G401 (cell line): ENCODE data around the gene CAVIN1. TPM values are rescaled to one million over a fixed set of nuclear protein-coding genes. Genes with fewer than 3 reads are reported as not detected.
"Not testable (repeated sequence)": the region's sequence is repeated elsewhere in the genome, so short reads cannot be mapped to it uniquely, and the experiment has no call there.

Source experiments
- DNase-seq: peaks from one replicate; pipeline ENCODE4 v3.0.0-alpha.2; 2015; ENCODE audit warnings: low spot score
- in situ Hi-C: cut with HindIII; loops from 2 replicates; pipeline ENCODE4 v1.10.0; 2016; ENCODE audit warnings: low sequenced_read_pairs, mixed read lengths
- total RNA-seq: library from RNA; depleted of rRNA; stranded (reverse); fragments of >200 nt; shearing (Covaris generic); gene quantifications from 2 replicates; pipeline ENCODE4 v1.2.3, GENCODE V29; 2014; rRNA removed

Gene CAVIN1
- total RNA-seq, 1 experiment from 2014 or later = 829 TPM

DNA sequence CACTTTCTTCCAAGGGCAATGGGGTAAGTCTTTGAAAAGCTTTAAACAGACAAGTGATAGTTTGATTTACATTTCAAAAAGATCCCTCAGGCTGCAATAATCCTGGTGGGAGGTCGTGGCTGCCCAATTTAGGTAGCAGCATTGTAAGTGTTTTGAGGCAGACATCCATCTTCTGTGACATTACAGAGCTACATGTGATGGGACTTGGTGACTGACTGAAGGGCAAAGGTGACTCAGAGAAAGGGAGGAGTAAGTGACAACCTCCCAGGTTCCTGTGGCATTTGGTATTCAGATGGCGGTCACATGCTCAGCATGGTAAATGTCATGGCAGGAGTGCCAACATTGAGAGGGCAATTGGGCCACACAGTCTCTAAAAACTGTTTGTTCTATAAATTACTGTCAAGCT lies 61.3 kb downstream of the CAVIN1 start:
- in situ Hi-C loops = no loop called here
- DNase-seq = peak; percentile 44

DNA sequence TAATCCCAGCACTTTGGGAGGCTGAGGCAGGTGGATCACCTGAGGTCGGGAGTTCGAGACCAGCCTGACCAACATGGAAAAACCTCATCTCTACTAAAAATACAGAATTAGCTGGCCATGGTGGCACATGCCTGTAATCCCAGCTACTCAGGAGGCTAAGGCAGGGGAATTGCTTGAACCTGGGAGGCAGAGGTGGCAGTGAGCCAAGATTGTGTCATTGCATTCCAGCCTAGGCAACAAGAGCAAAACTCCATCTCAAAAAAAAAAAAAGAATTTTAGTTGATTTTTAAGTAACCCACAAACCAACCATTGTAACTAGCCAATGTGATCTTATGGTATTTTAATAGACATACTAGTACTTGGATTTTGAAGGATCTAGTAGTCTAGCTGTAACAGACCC lies 62.7 kb downstream of the CAVIN1 start:
- in situ Hi-C loops, DNase-seq: not testable (repeated sequence)

GRCh38 chr17:42359133-42359532 lies 63.9 kb downstream of the CAVIN1 start:
- DNase-seq = no peak
- in situ Hi-C loops = no loop called here

GRCh38 chr17:42358434-42358833 lies 64.6 kb downstream of the CAVIN1 start:
- no peak for DNase-seq
- in situ Hi-C loops = no loop called here

- in situ Hi-C loops = no loop called here
- no peak for DNase-seq
These were observed 67.9 kb downstream of the CAVIN1 start for GRCh38 chr17:42354956-42355843.

Other genes with a start within 250 kb of the CAVIN1 start
- gene KCNH4, start 242.1 kb downstream of the CAVIN1 start, total RNA-seq = not detected in 2 replicates
- gene HCRT, start 237.8 kb downstream of the CAVIN1 start, total RNA-seq = not detected in 2 replicates
- 1.1 and 1.4 TPM in 2 replicates for gene GHDC, start 228.8 kb downstream of the CAVIN1 start, total RNA-seq
- gene STAT5B, start 146.9 kb downstream of the CAVIN1 start, total RNA-seq = 10.4 and 15.8 TPM in 2 replicates
- gene STAT5A, start 134.8 kb downstream of the CAVIN1 start, total RNA-seq = 0.18 and 0.31 TPM in 2 replicates
- gene STAT3, start 34.8 kb downstream of the CAVIN1 start, total RNA-seq = 48.8 and 58.5 TPM in 2 replicates
- 54.0 and 112 TPM in 2 replicates for gene ATP6V0A1, start 35.6 kb upstream of the CAVIN1 start, total RNA-seq
- gene NAGLU, start 113.0 kb upstream of the CAVIN1 start, total RNA-seq = 49.3 and 83.0 TPM in 2 replicates
- gene HSD17B1, start 129.7 kb upstream of the CAVIN1 start, total RNA-seq = 3.5 and 4.4 TPM in 2 replicates
- gene COASY, start 138.9 kb upstream of the CAVIN1 start, total RNA-seq = 11.9 and 19.2 TPM in 2 replicates
- gene MLX, start 143.8 kb upstream of the CAVIN1 start, total RNA-seq = 14.1 and 44.7 TPM in 2 replicates
- gene PSMC3IP, start 154.5 kb upstream of the CAVIN1 start, total RNA-seq = 6.2 and 14.9 TPM in 2 replicates
- gene RETREG3, start 186.1 kb upstream of the CAVIN1 start, total RNA-seq = 26.1 and 30.4 TPM in 2 replicates
- gene TUBG1, start 186.4 kb upstream of the CAVIN1 start, total RNA-seq = 51.4 and 102 TPM in 2 replicates
- 1.1 and 3.2 TPM in 2 replicates for gene TUBG2, start 236.0 kb upstream of the CAVIN1 start, total RNA-seq